HG02943 (cell line): ENCODE results near the gene C2CD4C.
"Not testable (repeated sequence)": the region's sequence is repeated elsewhere in the genome, so short reads cannot be mapped to it uniquely, and the experiment has no call there.

ENCODE experiments used
- ATAC-seq: cut with Tn5 transposase; IDR thresholded peaks from one replicate; pipeline ENCODE4 v1.9.1; 2021; ENCODE audit warnings: mild to moderate bottlenecking, low read depth, moderate library complexity; ENCODE audit not compliant: unreplicated experiment

Gene C2CD4C

GRCh38 chr19:418761-419671 is 10.1 kb upstream of the C2CD4C start:
- no peak for ATAC-seq

- no peak for ATAC-seq
These were observed 7.5 kb upstream of the C2CD4C start for GRCh38 chr19:416416-416815.

GRCh38 chr19:415292-415691 is 6.3 kb upstream of the C2CD4C start:
- ATAC-seq, result no peak

GRCh38 chr19:413756-414420 is 4.9 kb upstream of the C2CD4C start:
- no peak for ATAC-seq

GRCh38 chr19:412356-413355 is 3.7 kb upstream of the C2CD4C start:
- no peak for ATAC-seq

- no peak for ATAC-seq
These were observed 2.9 kb upstream of the C2CD4C start for GRCh38 chr19:411723-412355.

- ATAC-seq, result not testable (repeated sequence)
These were observed 2.3 kb upstream of the C2CD4C start for GRCh38 chr19:411121-411722.

GRCh38 chr19:410243-410781 is 1.4 kb upstream of the C2CD4C start:
- ATAC-seq, result no peak

- ATAC-seq, result no peak
These were observed 732 bp upstream of the C2CD4C start for GRCh38 chr19:409516-410242.

GRCh38 chr19:408441-408901 is 476 bp downstream of the C2CD4C start:
- no peak for ATAC-seq

GRCh38 chr19:407511-408440 is 1.2 kb downstream of the C2CD4C start:
- ATAC-seq, result no peak

- ATAC-seq, result no peak
These were observed 1.9 kb downstream of the C2CD4C start for GRCh38 chr19:406971-407510.

GRCh38 chr19:406135-406781 is 2.7 kb downstream of the C2CD4C start:
- ATAC-seq, result no peak

- no peak for ATAC-seq
These were observed 3.6 kb downstream of the C2CD4C start for GRCh38 chr19:405121-405965.

GRCh38 chr19:403221-404027 is 5.5 kb downstream of the C2CD4C start:
- ATAC-seq, result no peak
